ENCODE measurements around the gene ASB2. TPM values are rescaled to one million over a fixed set of nuclear protein-coding genes. Genes with fewer than 3 reads are reported as not detected.

The ASB2 gene
- total RNA-seq = 10 to 100 TPM; 26.4 to 29.1 TPM

- peaks cover 40% of the 10 kb centered on the region for H3K9me3 Mint-ChIP-seq
- H3K27me3 Mint-ChIP-seq = no peaks in the 10 kb centered on the region
- H3K4me1 Mint-ChIP-seq = peaks cover 77% of the 10 kb centered on the region
- peak within 1 kb of the TSS; percentile 90 for H3K27ac Mint-ChIP-seq
- H3K36me3 Mint-ChIP-seq = peaks cover 54% of the 10 kb centered on the region
- peak within 1 kb of the TSS; percentile 46 for H3K4me3 Mint-ChIP-seq
- no peak for DNase-seq
These were observed at the start of gene ASB2 for GRCh38 chr14:93976477-93977057. Gene ASB2, minus strand, starts transcription at chr14:93976570. Its CDS starts 12,031 bp downstream, at chr14:93964539.

- Mint-ChIP-seq H3K27ac (no peak overlapping the region), H3K4me3 (peak overlapping the region; percentile 67), H3K9me3 (no peaks in the 10 kb centered on the region), H3K36me3 (no peaks in the 10 kb centered on the region), H3K4me1 (peaks cover 24% of the 10 kb centered on the region), H3K27me3 (peaks cover 4% of the 10 kb centered on the region)
- DNase-seq = no peak
These were observed 49.4 kb upstream of the ASB2 start for GRCh38 chr14:94025720-94026119.

GRCh38 chr14:94024549-94024948, 48.2 kb upstream of the ASB2 start:
- H3K9me3 Mint-ChIP-seq = no peaks in the 10 kb centered on the region
- H3K4me1 Mint-ChIP-seq = peaks cover 25% of the 10 kb centered on the region
- H3K36me3 Mint-ChIP-seq = no peaks in the 10 kb centered on the region
- H3K27ac Mint-ChIP-seq = no peak overlapping the region
- no peak for DNase-seq
- peaks cover 10% of the 10 kb centered on the region for H3K27me3 Mint-ChIP-seq
- no peak overlapping the region for H3K4me3 Mint-ChIP-seq

DNA sequence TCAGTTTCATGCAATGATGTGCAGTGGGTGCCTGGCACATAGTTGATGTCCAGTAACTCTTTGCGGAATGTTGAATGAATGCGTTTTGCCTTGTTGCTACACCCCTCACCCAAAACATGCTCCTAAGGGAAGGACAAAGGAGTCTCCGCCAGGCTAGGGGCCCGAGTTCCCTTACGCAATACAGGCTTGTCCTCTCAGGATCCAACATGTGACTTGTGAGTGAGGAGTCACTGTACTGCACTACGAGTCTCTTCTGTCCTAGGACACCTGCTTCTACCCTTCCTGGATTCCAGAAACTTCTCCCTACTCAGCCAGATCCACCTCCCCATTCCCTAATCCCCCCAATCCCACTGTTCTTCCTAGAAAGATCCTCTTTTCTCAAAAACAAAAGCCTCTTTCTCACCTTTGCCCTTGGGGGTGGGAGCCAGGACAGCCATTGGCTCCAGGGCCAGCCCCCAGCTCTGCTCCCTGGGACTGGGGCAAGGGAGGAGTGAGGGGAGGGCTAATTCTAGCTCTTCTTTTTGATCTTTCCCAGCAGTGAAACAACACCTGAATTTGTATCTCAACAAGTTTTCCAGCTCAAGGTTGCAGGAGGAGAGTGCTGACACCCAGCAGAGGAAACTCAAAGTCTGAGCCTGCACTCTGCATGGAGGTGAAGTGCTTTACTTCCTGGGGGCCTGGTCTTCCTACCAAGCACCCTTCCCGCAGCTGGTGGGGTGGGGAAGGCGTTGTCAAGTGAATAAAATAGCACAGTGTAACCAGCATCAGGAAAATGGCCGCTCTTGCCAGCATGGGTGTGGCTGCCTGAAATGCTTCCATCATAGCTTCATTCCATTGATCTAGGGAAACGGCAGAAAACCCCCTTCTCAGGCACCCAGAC, 46.4 kb upstream of the ASB2 start:
- Mint-ChIP-seq H3K9me3 (no peaks in the 10 kb centered on the region), H3K27me3 (peaks cover 10% of the 10 kb centered on the region), H3K4me3 (no peak overlapping the region), H3K4me1 (peaks cover 25% of the 10 kb centered on the region), H3K27ac (no peak overlapping the region), H3K36me3 (no peaks in the 10 kb centered on the region)
- no peak for DNase-seq

DNA sequence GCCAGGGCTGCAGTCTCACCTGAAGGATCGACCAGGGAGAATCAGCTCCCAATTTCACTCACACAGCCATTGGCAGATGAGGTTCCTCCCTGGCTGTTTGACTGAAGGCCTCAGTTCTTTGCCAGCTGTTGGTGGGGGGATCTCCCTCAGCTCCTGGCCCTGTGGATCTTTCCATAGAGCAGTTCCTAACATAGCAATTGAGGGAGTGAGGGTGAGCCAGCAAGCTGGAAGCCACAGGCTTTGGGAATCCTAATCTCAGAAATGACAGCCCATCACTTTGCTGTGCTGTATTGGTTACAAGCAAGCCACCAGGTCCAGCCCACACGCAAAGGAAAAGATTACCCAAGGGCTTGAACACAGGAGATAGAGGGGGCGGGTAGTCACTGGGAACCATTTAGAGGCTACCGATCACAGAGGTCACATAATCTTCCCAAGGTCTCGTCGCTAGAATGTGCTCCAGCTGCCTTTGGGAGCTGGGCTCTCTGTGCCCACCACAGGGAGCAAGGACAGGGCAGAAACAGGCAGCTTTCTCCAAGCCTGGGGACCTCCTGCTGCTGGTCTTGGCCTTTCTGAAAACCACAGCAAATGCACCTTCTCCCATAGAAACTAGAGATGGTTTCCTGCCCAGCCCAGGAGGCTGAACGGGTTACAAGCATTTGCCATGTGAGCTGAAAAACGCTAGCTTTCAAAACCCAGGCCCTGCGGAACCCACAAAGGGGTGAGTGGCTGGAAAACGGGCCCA, 45.2 kb upstream of the ASB2 start:
- Mint-ChIP-seq H3K4me1 (peaks cover 25% of the 10 kb centered on the region), H3K9me3 (no peaks in the 10 kb centered on the region), H3K27me3 (peaks cover 10% of the 10 kb centered on the region), H3K4me3 (no peak overlapping the region), H3K27ac (peak overlapping the region; percentile 57), H3K36me3 (no peaks in the 10 kb centered on the region)
- DNase-seq = peak; percentile 50

DNA sequence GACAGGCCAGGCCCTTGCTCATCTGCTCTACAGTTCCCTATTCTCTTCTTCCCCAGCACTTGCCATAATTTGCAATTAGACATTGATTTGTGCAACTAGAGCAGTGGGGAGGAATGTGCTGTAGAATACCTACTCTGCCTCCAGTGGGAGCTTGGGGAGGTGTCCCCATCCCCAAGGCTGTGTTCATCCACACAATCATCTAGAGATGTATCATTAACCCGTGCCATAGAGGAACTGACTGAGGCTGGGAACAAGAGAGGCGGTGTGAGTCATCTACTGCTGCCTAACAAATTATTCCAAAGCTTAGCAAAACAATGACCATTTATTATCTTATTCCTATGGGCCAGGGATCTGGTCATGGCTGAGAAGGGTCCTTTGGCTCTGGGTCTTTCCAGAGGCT, 44.6 kb upstream of the ASB2 start:
- no peak for DNase-seq
- peaks cover 24% of the 10 kb centered on the region for H3K4me1 Mint-ChIP-seq
- H3K9me3 Mint-ChIP-seq = no peaks in the 10 kb centered on the region
- H3K4me3 Mint-ChIP-seq = no peak overlapping the region
- H3K27me3 Mint-ChIP-seq = peaks cover 10% of the 10 kb centered on the region
- no peaks in the 10 kb centered on the region for H3K36me3 Mint-ChIP-seq
- H3K27ac Mint-ChIP-seq = no peak overlapping the region

DNA sequence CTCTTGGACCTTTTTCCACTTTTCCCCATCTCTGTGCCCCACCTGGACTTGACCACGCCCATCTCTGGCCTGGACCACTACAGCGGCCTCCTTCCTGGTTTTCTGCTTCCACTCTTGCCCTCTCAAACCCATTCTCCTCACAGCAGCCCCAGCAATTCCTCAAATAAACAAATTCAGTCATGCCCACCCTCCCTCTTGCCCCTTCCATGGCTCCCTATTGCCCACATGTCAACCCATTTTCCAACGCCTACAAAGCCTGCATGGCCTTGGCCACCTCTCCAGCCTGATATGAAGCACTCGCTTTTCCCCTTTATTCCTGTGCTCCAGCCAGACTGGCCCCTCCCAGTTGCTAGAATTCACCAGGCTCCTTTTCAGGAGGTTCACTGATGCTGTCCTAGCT, 43.9 kb upstream of the ASB2 start:
- Mint-ChIP-seq H3K27me3 (peaks cover 10% of the 10 kb centered on the region), H3K4me3 (no peak overlapping the region), H3K9me3 (no peaks in the 10 kb centered on the region), H3K27ac (no peak overlapping the region), H3K36me3 (no peaks in the 10 kb centered on the region), H3K4me1 (peaks cover 21% of the 10 kb centered on the region)
- DNase-seq = no peak

- no peak overlapping the region for H3K27ac Mint-ChIP-seq
- no peak overlapping the region for H3K4me3 Mint-ChIP-seq
- H3K4me1 Mint-ChIP-seq = peaks cover 21% of the 10 kb centered on the region
- peaks cover 10% of the 10 kb centered on the region for H3K27me3 Mint-ChIP-seq
- H3K9me3 Mint-ChIP-seq = no peaks in the 10 kb centered on the region
- H3K36me3 Mint-ChIP-seq = no peaks in the 10 kb centered on the region
- no peak for DNase-seq
These were observed 43.0 kb upstream of the ASB2 start for GRCh38 chr14:94019329-94019728.

DNA sequence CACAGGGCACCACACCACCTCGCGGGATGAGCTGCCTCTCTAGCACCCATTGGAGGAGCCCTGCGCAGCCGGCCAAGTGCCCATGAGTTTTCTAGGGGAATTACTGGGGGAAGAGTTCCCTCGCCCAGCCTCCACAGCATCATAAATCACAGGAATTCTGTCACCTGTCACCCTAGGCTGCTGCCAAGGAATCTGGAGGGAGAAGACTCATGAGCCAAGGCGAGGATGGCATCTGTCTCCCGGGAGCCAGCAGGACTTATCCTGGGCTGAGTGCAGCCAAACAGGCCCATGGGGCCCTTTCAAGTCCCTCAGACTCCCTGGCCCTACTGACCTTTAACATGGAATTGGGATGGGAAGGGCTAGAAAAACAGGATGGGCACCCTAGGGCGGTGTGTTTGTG, 41.9 kb upstream of the ASB2 start:
- Mint-ChIP-seq H3K36me3 (no peaks in the 10 kb centered on the region), H3K27ac (no peak overlapping the region), H3K4me1 (peaks cover 21% of the 10 kb centered on the region), H3K9me3 (no peaks in the 10 kb centered on the region), H3K4me3 (no peak overlapping the region), H3K27me3 (peaks cover 5% of the 10 kb centered on the region)
- DNase-seq = no peak

DNA sequence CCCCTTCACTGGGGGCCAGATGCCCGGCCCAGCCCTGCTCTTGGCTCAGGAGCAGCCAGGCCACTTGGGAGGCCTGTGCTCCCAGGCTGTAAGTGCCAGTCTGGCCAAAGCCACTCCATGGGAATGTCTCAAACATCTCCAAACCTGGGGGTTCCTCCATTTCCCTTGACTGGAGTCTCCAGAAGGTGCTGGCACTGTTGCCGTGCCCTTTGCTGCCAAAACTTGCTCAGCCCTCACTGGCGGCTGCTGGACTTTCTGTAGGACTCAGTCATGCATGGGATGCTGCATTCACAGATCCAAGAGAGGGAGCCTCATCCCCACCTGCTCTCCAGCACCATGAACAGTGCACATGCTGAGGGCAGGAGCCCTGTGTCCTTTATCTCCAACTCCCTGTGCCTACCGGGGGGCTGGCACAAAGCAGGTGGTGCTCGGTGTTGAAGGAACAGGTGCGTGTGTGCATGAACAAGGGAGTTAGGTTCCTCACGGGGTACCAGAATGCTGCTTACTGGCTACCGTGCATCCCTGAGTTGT, 40.1 kb upstream of the ASB2 start:
- Mint-ChIP-seq H3K4me3 (no peak overlapping the region), H3K4me1 (peaks cover 17% of the 10 kb centered on the region), H3K9me3 (no peaks in the 10 kb centered on the region), H3K36me3 (no peaks in the 10 kb centered on the region), H3K27ac (no peak overlapping the region), H3K27me3 (peaks cover 5% of the 10 kb centered on the region)
- DNase-seq = no peak

GRCh38 chr14:94015223-94015622, 38.9 kb upstream of the ASB2 start:
- peaks cover 16% of the 10 kb centered on the region for H3K4me1 Mint-ChIP-seq
- H3K4me3 Mint-ChIP-seq = no peak overlapping the region
- no peak for DNase-seq
- no peaks in the 10 kb centered on the region for H3K9me3 Mint-ChIP-seq
- H3K27me3 Mint-ChIP-seq = peaks cover 8% of the 10 kb centered on the region
- no peak overlapping the region for H3K27ac Mint-ChIP-seq
- H3K36me3 Mint-ChIP-seq = no peaks in the 10 kb centered on the region

- no peak overlapping the region for H3K4me3 Mint-ChIP-seq
- no peaks in the 10 kb centered on the region for H3K9me3 Mint-ChIP-seq
- peaks cover 13% of the 10 kb centered on the region for H3K27me3 Mint-ChIP-seq
- peaks cover 23% of the 10 kb centered on the region for H3K4me1 Mint-ChIP-seq
- H3K36me3 Mint-ChIP-seq = no peaks in the 10 kb centered on the region
- H3K27ac Mint-ChIP-seq = no peak overlapping the region
- no peak for DNase-seq
These were observed 38.0 kb upstream of the ASB2 start for GRCh38 chr14:94014382-94014781.

DNA sequence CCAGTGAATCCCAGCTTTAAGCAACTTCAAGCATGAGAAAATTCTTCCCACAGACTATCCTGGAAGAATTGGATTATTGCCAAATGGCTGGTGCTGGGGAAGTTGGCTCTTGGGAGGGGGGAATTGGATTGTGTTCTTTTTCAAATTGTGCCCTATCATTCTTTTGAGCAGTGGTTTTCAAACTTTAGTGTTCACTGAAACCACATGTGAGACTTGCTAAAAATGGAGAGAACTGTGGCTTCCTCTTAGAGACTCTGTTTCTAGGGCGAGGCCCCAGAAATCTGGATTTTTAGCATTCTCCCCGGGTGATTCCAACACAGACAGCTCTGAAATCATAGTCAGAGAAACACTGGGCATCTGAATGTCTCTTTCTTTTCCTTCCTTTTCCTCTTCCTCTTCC, 35.4 kb upstream of the ASB2 start:
- H3K27me3 Mint-ChIP-seq = peaks cover 14% of the 10 kb centered on the region
- H3K9me3 Mint-ChIP-seq = no peaks in the 10 kb centered on the region
- peak overlapping the region; percentile 10 for H3K4me3 Mint-ChIP-seq
- peak overlapping the region; percentile 18 for H3K27ac Mint-ChIP-seq
- peaks cover 35% of the 10 kb centered on the region for H3K4me1 Mint-ChIP-seq
- no peak for DNase-seq
- H3K36me3 Mint-ChIP-seq = no peaks in the 10 kb centered on the region

- H3K27ac Mint-ChIP-seq = no peak overlapping the region
- no peaks in the 10 kb centered on the region for H3K9me3 Mint-ChIP-seq
- H3K4me1 Mint-ChIP-seq = peaks cover 35% of the 10 kb centered on the region
- DNase-seq = no peak
- H3K4me3 Mint-ChIP-seq = no peak overlapping the region
- H3K27me3 Mint-ChIP-seq = peaks cover 14% of the 10 kb centered on the region
- no peaks in the 10 kb centered on the region for H3K36me3 Mint-ChIP-seq
These were observed 34.3 kb upstream of the ASB2 start for GRCh38 chr14:94010625-94011024.

DNA sequence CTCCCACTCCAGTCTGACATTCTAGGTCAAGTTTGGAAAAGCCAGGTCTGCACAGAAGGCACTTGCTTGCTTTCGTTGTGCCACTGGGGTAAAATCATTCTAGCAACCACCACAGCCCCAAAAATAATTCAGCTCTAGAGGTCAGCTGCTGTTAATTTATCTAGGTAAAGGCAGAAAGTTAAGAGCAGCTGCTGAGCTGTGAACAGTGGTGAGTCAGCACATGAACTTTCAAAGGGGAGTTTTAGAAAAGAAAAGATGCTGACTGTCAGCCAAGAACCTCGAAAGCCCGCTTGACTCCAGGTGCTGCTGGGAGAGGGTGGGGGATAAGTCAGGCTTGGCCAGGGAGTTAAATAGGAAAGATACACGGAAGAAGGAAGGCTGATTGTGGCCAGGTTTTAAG, 33.4 kb upstream of the ASB2 start:
- no peak overlapping the region for H3K27ac Mint-ChIP-seq

More for the DNA sequence above, 33.4 kb upstream of the ASB2 start:
- Mint-ChIP-seq H3K27me3 (peaks cover 19% of the 10 kb centered on the region), H3K9me3 (no peaks in the 10 kb centered on the region), H3K36me3 (no peaks in the 10 kb centered on the region), H3K4me3 (no peak overlapping the region), H3K4me1 (peaks cover 37% of the 10 kb centered on the region)
- no peak for DNase-seq

Data from activated naive CD8-positive, alpha-beta T cell treated with anti-CD3 and anti-CD28 coated beads for 36 hours (primary cell).